ENCODE results near the gene ERLIN1. TPM values are rescaled to one million over a fixed set of nuclear protein-coding genes. Genes with fewer than 3 reads are reported as not detected.

The ERLIN1 gene
- total RNA-seq, 1 experiment from 2014 or later: 24.9 TPM

DNA sequence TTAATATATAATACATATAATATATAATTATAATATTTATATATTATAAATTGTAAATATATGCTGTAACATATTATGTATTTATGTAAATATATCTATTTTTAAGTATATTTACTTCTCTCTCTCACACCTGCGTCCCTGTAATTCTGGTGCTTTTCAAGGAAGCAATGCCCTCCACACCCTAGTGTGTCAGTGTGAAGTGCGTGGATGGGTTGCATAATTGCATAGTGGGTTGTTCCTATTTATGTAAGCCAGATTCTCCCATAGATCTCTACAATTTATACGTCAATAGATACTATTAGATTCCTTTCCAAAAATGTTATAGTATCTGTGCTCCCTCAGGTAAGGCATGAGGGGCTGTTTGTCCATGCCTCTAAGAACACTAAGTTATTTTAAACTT lies 54.3 kb downstream of the ERLIN1 start:
- Histone ChIP-seq H3K9me2 (ENCODE audit: insufficient read depth) (no peaks in the 10 kb centered on the region), H3F3A (ENCODE audit: insufficient read depth, low read depth) (no peaks in the 10 kb centered on the region), H4K20me1 (ENCODE audit: insufficient read depth) (no peaks in the 10 kb centered on the region), H3K79me2 (ENCODE audit: low read depth) (no peaks in the 10 kb centered on the region), H3K4me2 (no peak overlapping the region), H3K36me3 (ENCODE audit: low read depth) (no peaks in the 10 kb centered on the region), H3K4me3 (no peak overlapping the region), H3K4me1 (replicated peaks; ENCODE audit: insufficient read depth) (no peaks in the 10 kb centered on the region), H2AFZ (no peak overlapping the region), H3K27me3 (ENCODE audit: insufficient read depth, low read depth) (no peaks in the 10 kb centered on the region), H3K9me3 (ENCODE audit: insufficient read depth, low read depth) (no peaks in the 10 kb centered on the region; the same call in 1 of the 2 replicates), H3K27ac (no peak overlapping the region)
- TF ChIP-seq, protein P1, sequence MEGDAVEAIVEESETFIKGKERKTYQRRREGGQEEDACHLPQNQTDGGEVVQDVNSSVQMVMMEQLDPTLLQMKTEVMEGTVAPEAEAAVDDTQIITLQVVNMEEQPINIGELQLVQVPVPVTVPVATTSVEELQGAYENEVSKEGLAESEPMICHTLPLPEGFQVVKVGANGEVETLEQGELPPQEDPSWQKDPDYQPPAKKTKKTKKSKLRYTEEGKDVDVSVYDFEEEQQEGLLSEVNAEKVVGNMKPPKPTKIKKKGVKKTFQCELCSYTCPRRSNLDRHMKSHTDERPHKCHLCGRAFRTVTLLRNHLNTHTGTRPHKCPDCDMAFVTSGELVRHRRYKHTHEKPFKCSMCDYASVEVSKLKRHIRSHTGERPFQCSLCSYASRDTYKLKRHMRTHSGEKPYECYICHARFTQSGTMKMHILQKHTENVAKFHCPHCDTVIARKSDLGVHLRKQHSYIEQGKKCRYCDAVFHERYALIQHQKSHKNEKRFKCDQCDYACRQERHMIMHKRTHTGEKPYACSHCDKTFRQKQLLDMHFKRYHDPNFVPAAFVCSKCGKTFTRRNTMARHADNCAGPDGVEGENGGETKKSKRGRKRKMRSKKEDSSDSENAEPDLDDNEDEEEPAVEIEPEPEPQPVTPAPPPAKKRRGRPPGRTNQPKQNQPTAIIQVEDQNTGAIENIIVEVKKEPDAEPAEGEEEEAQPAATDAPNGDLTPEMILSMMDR (conservative IDR thresholded peaks at IDR 0.05): no peak
- TF ChIP-seq EZH2 (IDR thresholded peaks at IDR 0.05; ENCODE audit: low read depth): no peak
- ChIA-PET POLR2A (ENCODE audit: unreplicated experiment) (no interaction called here), CTCF (no interaction called here)
- no TSS peak for BruUV-seq (replicated peaks)
- intact Hi-C loops (cut with micrococcal nuclease; ENCODE audit: unreplicated experiment): no loop called here
- no peak for DNase-seq

DNA sequence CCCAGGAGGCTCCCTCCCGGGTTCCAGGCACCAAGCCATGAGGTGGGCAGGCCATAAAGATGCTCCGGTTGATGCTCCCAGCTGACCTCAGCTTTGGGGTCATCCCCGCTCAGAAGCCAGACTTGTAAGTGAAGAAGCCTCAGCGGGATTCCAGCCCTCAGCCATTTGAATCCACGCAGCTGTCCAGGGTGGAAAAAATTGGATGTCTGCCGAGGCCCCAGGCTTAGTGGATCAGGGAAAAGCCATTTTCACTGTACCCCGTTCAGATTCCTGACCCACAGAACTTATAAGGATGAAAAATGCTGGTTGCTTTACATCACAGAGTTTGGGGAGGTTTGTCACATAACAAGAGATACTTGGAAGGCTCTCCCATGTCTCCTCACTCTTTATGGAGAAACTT lies 55.0 kb downstream of the ERLIN1 start:
- Histone ChIP-seq H3F3A (ENCODE audit: insufficient read depth, low read depth) (no peaks in the 10 kb centered on the region), H3K4me2 (no peak overlapping the region), H2AFZ (no peak overlapping the region), H3K9me3 (ENCODE audit: insufficient read depth, low read depth) (no peaks in the 10 kb centered on the region; the same call in 1 of the 2 replicates), H3K27ac (no peak overlapping the region), H3K4me1 (replicated peaks; ENCODE audit: insufficient read depth) (no peaks in the 10 kb centered on the region), H3K36me3 (ENCODE audit: low read depth) (no peaks in the 10 kb centered on the region), H3K79me2 (ENCODE audit: low read depth) (no peaks in the 10 kb centered on the region), H4K20me1 (ENCODE audit: insufficient read depth) (no peaks in the 10 kb centered on the region), H3K4me3 (no peak overlapping the region), H3K9me2 (ENCODE audit: insufficient read depth) (no peaks in the 10 kb centered on the region), H3K27me3 (ENCODE audit: insufficient read depth, low read depth) (no peaks in the 10 kb centered on the region)
- TF ChIP-seq EZH2 (IDR thresholded peaks at IDR 0.05; ENCODE audit: low read depth): no peak
- TF ChIP-seq, protein P1 (conservative IDR thresholded peaks at IDR 0.05): no peak
- POLR2A ChIA-PET (ENCODE audit: unreplicated experiment): no interaction called here
- DNase-seq: no peak
- CTCF ChIA-PET: no interaction called here
- BruUV-seq (replicated peaks): no TSS peak
- intact Hi-C loops (cut with micrococcal nuclease; ENCODE audit: unreplicated experiment): no loop called here

DNA sequence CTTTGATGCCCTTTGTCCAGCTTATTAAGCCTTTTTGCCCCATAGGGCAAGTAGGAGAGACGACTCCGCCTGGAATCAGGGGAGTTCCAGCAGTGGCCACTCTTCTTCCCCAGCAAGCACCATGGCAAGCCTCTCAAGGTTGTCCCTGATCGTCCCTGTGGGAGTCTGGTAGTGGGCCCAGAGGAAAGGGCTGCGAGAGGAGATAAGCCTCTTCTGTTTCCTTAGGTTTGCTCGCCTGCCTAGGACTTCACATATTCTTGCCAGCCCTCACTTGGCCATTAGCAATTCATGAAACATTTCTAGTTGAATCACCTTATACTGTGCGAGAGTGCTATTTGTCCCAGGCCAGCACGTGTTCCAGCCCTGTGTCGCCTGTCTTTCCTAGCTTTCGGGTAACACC lies 56.4 kb downstream of the ERLIN1 start:
- BruUV-seq (replicated peaks): no TSS peak

More for the DNA sequence above, 56.4 kb downstream of the ERLIN1 start:
- no peak overlapping the region for H3K4me3 ChIP-seq
- no peak overlapping the region for H3K27ac ChIP-seq
- no peaks in the 10 kb centered on the region for H3K79me2 ChIP-seq (ENCODE audit: low read depth)
- no peaks in the 10 kb centered on the region for H3K4me1 ChIP-seq (replicated peaks; ENCODE audit: insufficient read depth)
- H3K9me2 ChIP-seq (ENCODE audit: insufficient read depth): no peaks in the 10 kb centered on the region
- no peaks in the 10 kb centered on the region for H3K27me3 ChIP-seq (ENCODE audit: insufficient read depth, low read depth)
- no peaks in the 10 kb centered on the region; the same call in 1 of the 2 replicates for H3K9me3 ChIP-seq (ENCODE audit: insufficient read depth, low read depth)
- TF ChIP-seq, protein P1 (conservative IDR thresholded peaks at IDR 0.05): no peak
- no peak for TF ChIP-seq EZH2 (IDR thresholded peaks at IDR 0.05; ENCODE audit: low read depth)
- intact Hi-C loops (cut with micrococcal nuclease; ENCODE audit: unreplicated experiment): no loop called here
- H3F3A ChIP-seq (ENCODE audit: insufficient read depth, low read depth): no peaks in the 10 kb centered on the region
- no peaks in the 10 kb centered on the region for H3K36me3 ChIP-seq (ENCODE audit: low read depth)
- ChIA-PET POLR2A (ENCODE audit: unreplicated experiment) (no interaction called here), CTCF (no interaction called here)
- no peaks in the 10 kb centered on the region for H4K20me1 ChIP-seq (ENCODE audit: insufficient read depth)
- H2AFZ ChIP-seq: no peak overlapping the region
- DNase-seq: no peak
- no peak overlapping the region for H3K4me2 ChIP-seq

Data from PC-9 (cell line).